ENCODE results near the gene GNMT. TPM values are rescaled to one million over a fixed set of nuclear protein-coding genes. Genes with fewer than 3 reads are reported as not detected.

The GNMT gene
- total and polyA plus RNA-seq, 2 of the 8 experiments (the other 6 are each of a cell fraction or from before 2014, with no cell fraction given) = 1.8 to 3.4 TPM

- Histone ChIP-seq H2BK15ac (ENCODE audit: low read length) (no peak overlapping the region), H3K23ac (ENCODE audit: insufficient read length) (no peak overlapping the region), H3K9ac (replicated peaks in 1 of 4; ENCODE audit: extremely low read depth in 1 of 4, low read depth in 3 of 4, low read length in 3 of 4) (no peak overlapping the region), H2BK120ac (replicated peaks; ENCODE audit: low read depth, low read length) (no peak overlapping the region), H3K36me3 (ENCODE audit: control insufficient read depth in 2 of 4, insufficient read depth in 4 of 4, low read length in 3 of 4) (peaks cover 0 to 2% (median 0%) of the 10 kb centered on the region in 4 experiments; a peak in 2 of 8 replicates), H2BK5ac (ENCODE audit: low read depth, low read length) (no peak overlapping the region), H3K4me1 (replicated peaks in 1 of 4; ENCODE audit: control insufficient read depth in 3 of 4, insufficient read depth in 4 of 4, low read length in 3 of 4) (peaks cover 0 to 3% (median 0%) of the 10 kb centered on the region in 4 experiments; a peak in 2 of 7 replicates), H3K27me3 (replicated peaks in 1 of 4; ENCODE audit: control insufficient read depth in 3 of 4, extremely low read depth in 1 of 4, insufficient read depth in 3 of 4, low read length in 3 of 4) (no peaks in the 10 kb centered on the region), H3K79me1 (ENCODE audit: low read depth, low read length) (no peaks in the 10 kb centered on the region; the same call in none of the 2 replicates), H3K4me2 (ENCODE audit: insufficient read depth in 1 of 2, low read depth in 2 of 2, low read length in 2 of 2) (no peak overlapping the region), H3K79me2 (ENCODE audit: control insufficient read depth in 1 of 2, insufficient read depth in 2 of 2, low read length in 2 of 2) (no peaks in the 10 kb centered on the region), H3K27ac (ENCODE audit: low read depth, low read length) (no peak overlapping the region), H3K18ac (ENCODE audit: extremely low read depth, low read length) (no peak overlapping the region), H4K5ac (ENCODE audit: insufficient read length, low read depth, low read length) (no peak overlapping the region), H2BK12ac (ENCODE audit: low read depth, low read length) (no peak overlapping the region), H4K20me1 (replicated peaks in 1 of 2; ENCODE audit: control insufficient read depth in 1 of 2, insufficient read depth in 2 of 2, low read length in 2 of 2) (peaks cover 0 to 2% of the 10 kb centered on the region in 2 experiments), H4K91ac (replicated peaks; ENCODE audit: insufficient read length, low read length) (no peak overlapping the region), H4K8ac (ENCODE audit: extremely low read depth, insufficient read depth, low read length) (no peak overlapping the region), H2AFZ (ENCODE audit: low read length) (no peak overlapping the region), H2BK20ac (ENCODE audit: low read length) (no peak overlapping the region), H3K9me3 (ENCODE audit: insufficient read depth in 2 of 2, low read depth in 1 of 2, low read length in 1 of 2) (no peaks in the 10 kb centered on the region), H3K14ac (ENCODE audit: insufficient read length) (no peak overlapping the region), H2AK5ac (ENCODE audit: low read depth, low read length) (no peak overlapping the region), H3K56ac (replicated peaks; ENCODE audit: insufficient read length, low read depth, low read length) (no peak overlapping the region), H3K4ac (replicated peaks; ENCODE audit: insufficient read length, low read depth, low read length) (no peak overlapping the region), H3K23me2 (ENCODE audit: low read depth, low read length) (no peaks in the 10 kb centered on the region), H3K4me3 (ENCODE audit: extremely low read depth in 1 of 4, insufficient read depth in 2 of 4, low read depth in 3 of 4, low read length in 4 of 4) (no peak overlapping the region)
- DNase-seq (ENCODE audit: low read depth in 1 of 2, low spot score in 2 of 2) (no peak), FAIRE-seq (no peak)
- ChIA-PET POLR2A (ENCODE audit: partially characterized antibody) (interaction anchor here (1.0 to 2.9 kb wide), 4 partner anchors 8 to 58 kb away, joined by 3 to 11 read pairs (median 3); partner anchors contain the start of genes PEX6 and PPP2R5D), CTCF (ENCODE audit: partially characterized antibody) (interaction anchor here (0.8 to 4.2 kb wide), 4 partner anchors 12 to 175 kb away, joined by 3 to 11 read pairs (median 6); partner anchors contain the start of genes KLHDC3 and MEA1)
- 92% methylated on average over 2 of the region's 2 CpGs; no CpG with 5 or more reads in 1 of the 2 experiments for WGBS, 2 experiments (ENCODE audit: extremely low coverage in 1 of 2, insufficient coverage in 1 of 2, insufficient read length in 1 of 2, insufficient replicate concordance in 2 of 2, low coverage in 1 of 2, low lambda C conversion rate in 2 of 2, missing lambda C conversion rate in 1 of 2)
Observed at GRCh38 chr6:42969431-42969830, 8.9 kb downstream of the GNMT start.

All from H1 (cell line).